ENCODE measurements around the gene VIPR2.

VIPR2 gene

DNA sequence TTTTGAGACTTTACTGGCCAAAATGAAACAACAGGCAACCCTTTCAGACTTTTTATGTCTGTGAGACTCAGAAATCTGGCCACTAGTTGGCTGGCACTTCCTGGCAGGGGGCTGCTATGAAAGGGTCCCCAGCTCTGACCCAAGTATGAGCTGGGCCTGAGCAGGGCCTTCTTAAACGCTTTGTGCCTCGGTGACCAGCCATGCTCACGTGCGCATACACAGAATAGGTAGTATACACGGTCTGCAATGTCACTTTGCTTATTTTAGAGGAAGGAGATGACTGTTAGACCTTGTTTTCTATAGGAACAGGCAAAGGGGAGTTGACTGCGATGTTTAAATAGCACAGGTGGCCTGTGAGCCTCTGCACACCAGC, 129.6 kb downstream of the VIPR2 start:
- H3K9ac ChIP-seq (ENCODE audit: low read depth, low read length): no peak overlapping the region
- no peaks in the 10 kb centered on the region for H3K9me3 ChIP-seq (ENCODE audit: control insufficient read depth, insufficient read depth, low read length)
- no peaks in the 10 kb centered on the region for H3K27me3 ChIP-seq (ENCODE audit: control insufficient read depth, insufficient read depth, low read length)
- no peaks in the 10 kb centered on the region for H3K4me1 ChIP-seq (ENCODE audit: control insufficient read depth, insufficient read depth, low read length)
- no peaks in the 10 kb centered on the region for H3K36me3 ChIP-seq (ENCODE audit: control insufficient read depth, insufficient read depth, low read length)
- H3K4me3 ChIP-seq (ENCODE audit: low read depth, low read length): no peak overlapping the region

DNA sequence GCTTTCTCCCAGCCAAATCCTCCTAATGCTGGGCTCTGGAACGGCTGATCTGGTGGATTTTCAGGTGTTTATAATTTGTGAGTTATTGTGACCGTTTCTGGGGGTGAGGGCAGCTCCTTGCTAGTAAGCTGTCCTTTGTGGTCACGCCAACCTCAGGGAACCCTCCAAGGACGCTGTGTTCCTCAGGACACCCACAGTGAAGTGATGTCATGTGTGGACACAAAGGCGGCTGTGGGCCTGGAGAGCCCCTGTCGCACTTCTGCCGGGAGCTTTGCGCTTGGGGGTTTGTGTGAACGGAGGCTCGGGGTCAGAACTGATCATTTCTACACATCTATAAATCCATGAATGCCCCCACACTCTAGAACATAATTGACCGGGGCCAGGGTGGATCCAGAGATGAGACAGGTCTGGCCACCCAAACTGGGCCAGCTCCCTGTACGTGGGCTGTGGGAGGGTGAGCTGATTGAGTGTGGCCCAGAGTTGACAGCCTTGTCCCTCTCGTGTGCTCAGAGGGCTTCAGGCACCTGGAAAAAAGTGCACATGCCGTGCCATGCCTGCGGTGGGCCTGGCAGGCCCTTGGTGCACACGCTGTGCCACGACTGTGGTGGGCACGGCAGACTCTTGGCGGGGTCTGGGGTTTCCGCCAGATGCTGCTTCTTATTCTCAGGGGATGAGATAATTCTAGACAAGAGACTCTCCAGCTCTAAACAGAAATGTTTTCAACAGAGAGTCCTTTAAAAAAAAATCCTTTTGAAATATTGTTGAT, 130.2 kb downstream of the VIPR2 start:
- Histone ChIP-seq H3K4me3 (ENCODE audit: low read depth, low read length) (no peak overlapping the region), H3K9ac (ENCODE audit: low read depth, low read length) (no peak overlapping the region), H3K4me1 (ENCODE audit: control insufficient read depth, insufficient read depth, low read length) (no peaks in the 10 kb centered on the region), H3K36me3 (ENCODE audit: control insufficient read depth, insufficient read depth, low read length) (no peaks in the 10 kb centered on the region), H3K9me3 (ENCODE audit: control insufficient read depth, insufficient read depth, low read length) (no peaks in the 10 kb centered on the region), H3K27me3 (ENCODE audit: control insufficient read depth, insufficient read depth, low read length) (no peaks in the 10 kb centered on the region)

DNA sequence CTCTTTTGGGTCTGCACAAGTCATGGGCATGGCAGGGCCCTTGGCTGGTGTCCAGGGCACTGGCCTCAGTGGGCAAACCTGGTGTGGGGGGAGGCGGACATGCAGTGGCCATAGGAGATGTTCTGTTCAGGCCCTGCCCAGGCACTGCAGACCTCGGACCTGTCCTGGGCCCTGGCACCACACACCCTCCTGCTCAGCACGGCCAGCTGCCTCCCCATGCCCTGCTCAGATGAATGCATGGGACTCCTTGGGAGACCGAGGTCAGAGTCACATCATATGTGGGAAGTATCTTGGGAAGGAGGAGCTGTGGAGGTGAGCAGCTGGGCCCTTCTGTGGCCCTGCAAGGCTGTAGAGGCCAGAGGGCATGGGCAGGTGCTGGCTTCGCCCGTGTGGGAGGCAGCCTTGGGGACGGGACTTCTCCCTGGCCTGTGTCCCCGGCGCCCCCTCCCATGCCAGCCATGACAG, 130.8 kb downstream of the VIPR2 start:
- Histone ChIP-seq H3K9me3 (ENCODE audit: control insufficient read depth, insufficient read depth, low read length) (no peaks in the 10 kb centered on the region), H3K4me1 (ENCODE audit: control insufficient read depth, insufficient read depth, low read length) (no peaks in the 10 kb centered on the region), H3K9ac (ENCODE audit: low read depth, low read length) (no peak overlapping the region), H3K36me3 (ENCODE audit: control insufficient read depth, insufficient read depth, low read length) (no peaks in the 10 kb centered on the region), H3K4me3 (ENCODE audit: low read depth, low read length) (no peak overlapping the region), H3K27me3 (ENCODE audit: control insufficient read depth, insufficient read depth, low read length) (no peaks in the 10 kb centered on the region)

DNA sequence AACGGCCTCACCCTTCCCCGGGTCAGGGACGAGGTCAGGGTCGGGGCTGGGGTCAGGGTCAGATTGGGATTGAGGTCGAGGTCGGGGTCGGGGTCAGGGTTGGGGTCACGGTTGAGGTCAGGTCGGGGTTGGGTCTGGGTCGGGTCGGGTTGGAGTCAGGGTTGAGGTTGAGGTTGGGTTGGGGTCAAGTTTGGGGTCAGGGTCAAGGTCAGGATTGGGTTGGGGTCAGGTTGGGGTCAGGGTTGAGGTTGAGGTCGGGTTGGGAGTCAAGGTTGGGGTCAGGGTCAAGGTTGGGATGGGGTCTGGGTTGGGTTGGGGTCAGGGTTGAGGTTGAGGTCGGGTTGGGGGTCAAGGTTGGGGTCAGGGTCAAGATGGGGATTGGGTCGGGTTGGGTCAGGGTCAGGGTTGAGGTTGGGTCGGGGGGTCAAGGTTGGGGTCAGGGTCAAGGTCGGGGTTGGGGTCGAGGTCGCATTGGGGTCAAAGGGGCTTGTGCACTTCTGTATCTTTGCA, 131.4 kb downstream of the VIPR2 start:
- no peak overlapping the region for H3K4me3 ChIP-seq (ENCODE audit: low read depth, low read length)
- H3K36me3 ChIP-seq (ENCODE audit: control insufficient read depth, insufficient read depth, low read length): no peaks in the 10 kb centered on the region
- no peak overlapping the region for H3K9ac ChIP-seq (ENCODE audit: low read depth, low read length)
- no peaks in the 10 kb centered on the region for H3K4me1 ChIP-seq (ENCODE audit: control insufficient read depth, insufficient read depth, low read length)
- H3K9me3 ChIP-seq (ENCODE audit: control insufficient read depth, insufficient read depth, low read length): no peaks in the 10 kb centered on the region
- no peaks in the 10 kb centered on the region for H3K27me3 ChIP-seq (ENCODE audit: control insufficient read depth, insufficient read depth, low read length)

DNA sequence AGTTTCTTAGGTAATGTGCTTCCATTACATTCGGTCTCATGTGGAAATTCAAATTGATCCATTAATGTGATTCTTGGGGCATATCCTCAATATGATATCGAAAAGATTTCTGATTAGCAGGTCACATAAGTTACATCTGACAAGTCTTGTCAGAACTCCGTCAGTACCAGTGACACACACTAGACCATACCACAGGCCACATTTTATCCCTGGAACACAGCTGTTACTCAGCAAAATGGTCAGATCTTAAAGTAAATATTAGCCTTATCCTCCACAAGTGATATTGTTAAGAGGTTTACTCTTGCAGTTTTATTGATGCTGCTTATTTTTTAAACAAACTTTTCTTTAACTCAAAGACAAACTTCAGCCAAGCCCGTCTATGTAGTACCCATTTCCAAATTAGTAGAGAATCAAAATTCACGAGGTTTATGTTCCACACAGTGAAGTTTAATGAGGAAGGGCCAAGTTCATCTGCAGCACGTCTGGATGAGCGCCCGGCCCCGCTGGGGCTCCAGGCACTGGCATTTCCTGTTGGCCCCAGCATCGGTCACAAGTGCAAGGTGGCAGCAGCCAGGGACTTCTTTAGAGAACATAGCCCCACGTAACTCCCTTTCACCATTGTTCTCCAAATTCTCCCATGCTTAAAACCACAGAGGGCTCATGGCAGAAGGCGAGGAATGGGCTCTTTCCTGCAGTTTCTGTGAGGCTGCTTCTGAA, 132.2 kb downstream of the VIPR2 start:
- Histone ChIP-seq H3K27me3 (ENCODE audit: control insufficient read depth, insufficient read depth, low read length) (no peaks in the 10 kb centered on the region), H3K4me1 (ENCODE audit: control insufficient read depth, insufficient read depth, low read length) (no peaks in the 10 kb centered on the region), H3K9ac (ENCODE audit: low read depth, low read length) (no peak overlapping the region), H3K9me3 (ENCODE audit: control insufficient read depth, insufficient read depth, low read length) (no peaks in the 10 kb centered on the region), H3K4me3 (ENCODE audit: low read depth, low read length) (no peak overlapping the region), H3K36me3 (ENCODE audit: control insufficient read depth, insufficient read depth, low read length) (no peaks in the 10 kb centered on the region)

DNA sequence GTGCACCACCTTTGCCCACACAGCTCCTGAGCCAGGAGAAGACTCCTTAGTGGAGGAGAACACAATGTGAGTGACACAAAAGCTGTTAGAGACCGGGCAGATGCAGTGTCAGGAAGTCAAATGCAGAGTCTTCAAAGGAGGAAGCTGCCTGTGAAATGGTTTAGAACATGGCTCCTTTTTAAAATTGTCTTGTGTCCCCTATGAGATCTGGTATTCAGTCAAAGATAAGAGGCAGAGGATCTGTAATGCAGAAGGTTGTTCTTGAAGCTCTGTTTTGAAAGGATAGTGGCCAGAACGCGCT, 133.0 kb downstream of the VIPR2 start:
- H3K27me3 ChIP-seq (ENCODE audit: control insufficient read depth, insufficient read depth, low read length): no peaks in the 10 kb centered on the region
- no peak overlapping the region for H3K9ac ChIP-seq (ENCODE audit: low read depth, low read length)
- no peaks in the 10 kb centered on the region for H3K9me3 ChIP-seq (ENCODE audit: control insufficient read depth, insufficient read depth, low read length)
- H3K4me3 ChIP-seq (ENCODE audit: low read depth, low read length): no peak overlapping the region
- H3K36me3 ChIP-seq (ENCODE audit: control insufficient read depth, insufficient read depth, low read length): no peaks in the 10 kb centered on the region
- H3K4me1 ChIP-seq (ENCODE audit: control insufficient read depth, insufficient read depth, low read length): no peaks in the 10 kb centered on the region

DNA sequence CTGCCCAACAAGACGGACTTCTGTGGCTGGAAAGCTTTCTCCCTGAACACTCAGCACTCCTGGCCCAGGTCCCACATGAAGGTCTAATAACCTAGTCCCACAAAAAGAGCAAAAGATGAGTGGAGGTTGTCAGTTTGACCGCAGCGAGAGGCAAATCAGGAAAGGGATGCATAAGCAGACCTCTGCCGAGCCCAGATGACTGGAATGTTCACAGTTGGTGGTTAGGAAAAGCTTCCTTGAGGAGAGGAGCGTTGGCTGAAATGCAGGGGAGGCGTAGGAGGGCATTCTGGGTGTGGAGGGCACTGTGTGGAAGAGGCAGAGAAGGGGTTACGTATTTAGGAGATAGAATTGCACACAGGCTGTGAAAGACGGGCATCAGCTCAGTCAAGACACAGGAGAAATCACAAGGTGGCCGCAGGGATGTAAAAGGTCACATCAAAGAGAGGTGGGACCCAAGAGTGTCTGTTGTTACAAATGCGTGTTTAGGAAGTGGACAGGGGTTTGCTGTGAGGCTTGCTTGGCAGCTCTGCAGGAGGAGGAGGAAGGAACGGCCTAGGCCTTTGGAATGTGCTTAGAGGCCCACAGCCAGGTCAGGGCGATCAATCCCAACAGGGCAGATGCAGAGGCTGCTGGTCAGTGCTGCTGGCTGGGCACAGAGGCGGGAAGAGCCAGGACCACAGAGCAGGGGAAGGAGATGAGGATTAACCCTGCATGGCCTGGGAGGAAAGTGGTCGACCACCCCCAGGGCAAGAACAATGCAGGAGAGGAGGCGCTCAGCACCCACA, 133.5 kb downstream of the VIPR2 start:
- Histone ChIP-seq H3K27me3 (ENCODE audit: control insufficient read depth, insufficient read depth, low read length) (no peaks in the 10 kb centered on the region), H3K36me3 (ENCODE audit: control insufficient read depth, insufficient read depth, low read length) (no peaks in the 10 kb centered on the region), H3K9me3 (ENCODE audit: control insufficient read depth, insufficient read depth, low read length) (no peaks in the 10 kb centered on the region), H3K9ac (ENCODE audit: low read depth, low read length) (no peak overlapping the region), H3K4me3 (ENCODE audit: low read depth, low read length) (no peak overlapping the region), H3K4me1 (ENCODE audit: control insufficient read depth, insufficient read depth, low read length) (no peaks in the 10 kb centered on the region)

DNA sequence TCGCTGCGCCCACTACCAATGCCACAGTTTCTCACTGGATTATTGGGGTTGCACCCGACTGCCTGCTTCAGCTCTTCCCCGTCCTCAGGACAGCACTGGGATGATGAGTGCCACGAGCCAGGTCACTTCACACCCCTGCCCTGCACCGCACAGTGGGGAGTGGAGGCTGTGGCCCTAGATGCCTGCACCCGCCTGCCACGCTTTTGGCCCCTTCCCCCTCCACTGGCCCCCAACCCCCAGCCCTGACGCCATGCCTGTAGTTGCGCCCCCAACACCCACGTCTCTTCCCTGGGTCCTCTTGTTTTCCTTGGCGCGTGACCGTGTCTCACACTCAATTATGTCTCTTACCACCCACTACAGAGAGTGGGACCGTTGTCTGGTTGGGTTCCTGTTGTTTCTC, 134.3 kb downstream of the VIPR2 start:
- no peak overlapping the region for H3K9ac ChIP-seq (ENCODE audit: low read depth, low read length)
- H3K4me1 ChIP-seq (ENCODE audit: control insufficient read depth, insufficient read depth, low read length): no peaks in the 10 kb centered on the region
- H3K27me3 ChIP-seq (ENCODE audit: control insufficient read depth, insufficient read depth, low read length): no peaks in the 10 kb centered on the region
- no peaks in the 10 kb centered on the region for H3K36me3 ChIP-seq (ENCODE audit: control insufficient read depth, insufficient read depth, low read length)
- no peaks in the 10 kb centered on the region for H3K9me3 ChIP-seq (ENCODE audit: control insufficient read depth, insufficient read depth, low read length)
- H3K4me3 ChIP-seq (ENCODE audit: low read depth, low read length): no peak overlapping the region

DNA sequence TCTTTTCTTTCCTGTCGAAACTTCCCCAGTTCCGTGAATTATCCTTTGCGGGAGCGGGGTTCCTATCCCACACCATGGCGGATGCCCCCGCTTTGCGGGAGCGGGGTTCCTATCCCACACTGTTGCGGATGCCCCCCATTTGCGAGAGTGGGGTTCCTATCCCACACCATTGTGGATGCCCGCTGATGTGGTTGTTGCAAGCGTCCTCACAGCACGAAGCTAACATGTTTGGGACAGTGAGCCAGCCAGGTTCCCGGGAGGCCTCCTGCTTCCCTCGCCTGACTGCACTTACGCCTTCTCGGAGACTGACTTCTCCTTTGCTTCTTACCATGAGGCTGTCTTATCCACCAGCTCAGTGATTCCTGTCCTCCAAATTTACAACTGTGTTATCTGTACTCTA, 134.7 kb downstream of the VIPR2 start:
- Histone ChIP-seq H3K9ac (ENCODE audit: low read depth, low read length) (no peak overlapping the region), H3K9me3 (ENCODE audit: control insufficient read depth, insufficient read depth, low read length) (no peaks in the 10 kb centered on the region), H3K4me1 (ENCODE audit: control insufficient read depth, insufficient read depth, low read length) (no peaks in the 10 kb centered on the region), H3K27me3 (ENCODE audit: control insufficient read depth, insufficient read depth, low read length) (no peaks in the 10 kb centered on the region), H3K36me3 (ENCODE audit: control insufficient read depth, insufficient read depth, low read length) (no peaks in the 10 kb centered on the region), H3K4me3 (ENCODE audit: low read depth, low read length) (no peak overlapping the region)

DNA sequence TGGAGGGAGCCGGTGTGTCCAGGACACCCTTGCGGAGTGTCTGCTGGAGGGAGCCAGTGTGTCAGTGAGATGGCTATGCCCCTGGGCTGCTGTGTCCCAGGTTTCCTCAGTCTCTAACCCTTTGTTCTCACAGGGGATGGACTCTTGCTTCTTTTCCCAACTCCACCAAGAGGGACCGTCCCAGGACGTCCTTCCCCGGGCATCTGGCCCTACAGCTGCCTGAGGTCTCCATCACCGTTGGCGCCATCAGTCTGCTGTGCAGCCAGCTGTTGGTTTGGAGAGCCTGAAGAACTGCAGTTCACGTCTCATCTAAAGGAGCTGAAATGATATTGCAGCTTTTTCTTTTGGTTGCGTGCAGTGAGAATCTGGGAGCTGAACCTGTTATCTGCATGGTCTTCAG, 136.2 kb downstream of the VIPR2 start:
- Histone ChIP-seq H3K36me3 (ENCODE audit: control insufficient read depth, insufficient read depth, low read length) (no peaks in the 10 kb centered on the region), H3K9ac (ENCODE audit: low read depth, low read length) (no peak overlapping the region), H3K9me3 (ENCODE audit: control insufficient read depth, insufficient read depth, low read length) (no peaks in the 10 kb centered on the region), H3K27me3 (ENCODE audit: control insufficient read depth, insufficient read depth, low read length) (no peaks in the 10 kb centered on the region), H3K4me1 (ENCODE audit: control insufficient read depth, insufficient read depth, low read length) (no peaks in the 10 kb centered on the region), H3K4me3 (ENCODE audit: low read depth, low read length) (no peak overlapping the region)

DNA sequence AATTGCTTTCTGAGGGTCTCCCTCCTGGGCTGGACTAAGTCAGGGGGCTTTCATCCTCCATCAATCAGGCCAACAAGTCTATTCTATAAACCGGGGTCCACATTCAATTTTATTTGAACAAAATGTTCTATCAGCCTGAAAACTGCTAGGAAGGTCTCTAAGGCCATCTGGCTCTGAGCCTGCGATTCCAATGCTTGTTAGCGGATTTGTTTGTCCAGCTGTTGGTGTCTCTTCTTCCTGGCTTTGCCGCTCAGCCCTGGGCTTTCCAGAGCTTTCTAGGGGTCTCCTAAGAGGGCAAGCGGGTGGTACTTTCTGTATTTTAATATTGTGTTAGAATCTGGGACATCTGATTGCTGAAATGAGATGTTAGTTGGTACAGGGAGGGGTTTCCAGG, 136.7 kb downstream of the VIPR2 start:
- Histone ChIP-seq H3K9me3 (ENCODE audit: control insufficient read depth, insufficient read depth, low read length) (no peaks in the 10 kb centered on the region), H3K36me3 (ENCODE audit: control insufficient read depth, insufficient read depth, low read length) (no peaks in the 10 kb centered on the region), H3K4me1 (ENCODE audit: control insufficient read depth, insufficient read depth, low read length) (no peaks in the 10 kb centered on the region), H3K27me3 (ENCODE audit: control insufficient read depth, insufficient read depth, low read length) (no peaks in the 10 kb centered on the region), H3K9ac (ENCODE audit: low read depth, low read length) (no peak overlapping the region), H3K4me3 (ENCODE audit: low read depth, low read length) (no peak overlapping the region)
